ENCODE data around the gene CIB4.
"Not testable (repeated sequence)": the region's sequence is repeated elsewhere in the genome, so short reads cannot be mapped to it uniquely, and the experiment has no call there.

DNA sequence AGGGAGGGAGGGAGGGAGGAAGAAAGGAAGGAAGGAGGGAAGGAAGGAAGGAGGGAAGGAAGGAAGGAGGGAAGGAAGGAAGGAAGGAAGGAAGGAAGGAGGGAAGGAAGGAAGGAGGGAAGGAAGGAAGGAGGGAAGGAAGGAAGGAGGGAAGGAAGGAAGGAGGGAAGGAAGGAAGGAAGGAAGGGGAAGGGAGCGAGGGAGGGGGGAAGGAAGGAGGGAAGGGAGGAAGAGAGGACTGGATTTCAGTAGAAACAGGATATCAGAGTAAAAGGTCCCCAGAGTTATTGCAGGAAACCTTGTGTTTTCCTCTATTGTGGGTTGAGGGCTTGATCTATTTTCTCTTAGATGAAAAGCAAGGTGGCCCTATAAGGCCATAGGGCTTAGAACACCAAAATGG is 14.0 kb upstream of the CIB4 start:
- TF ChIP-seq POLR2A (IDR thresholded peaks at IDR 0.05; ENCODE audit: low read length); GATA1 (IDR thresholded peaks at IDR 0.05; ENCODE audit: low read depth, low read length): not testable (repeated sequence)
